Ovary (tissue), 10 donors: ENCODE data around the gene FAM107B. TPM values are rescaled to one million over a fixed set of nuclear protein-coding genes. Genes with fewer than 3 reads are reported as not detected.

ENCODE experiments used
- DNase-seq, 5 donors: peaks; one replicate each; pipeline ENCODE4 v3.0.0-alpha.2; 2019 to 2020
- H3K27ac ChIP-seq, 2 donors: fragments of 200-600 bp; one replicate each; pipeline versions ENCODE4 v1.5.1 to v1.8.0; 2019 to 2022
- H3K27me3 ChIP-seq: fragments of 200-600 bp; one replicate; pipeline ENCODE4 v1.8.0; 2022
- H3K36me3 ChIP-seq: fragments of 200-600 bp; sonication (generic); one replicate; pipeline ENCODE4 v1.5.1; 2019
- H3K4me1 ChIP-seq: one replicate; pipeline ENCODE4 v1.8.1; 2013; ENCODE audit warnings: mild to moderate bottlenecking, moderate library complexity; ENCODE audit not compliant: insufficient read depth
- H3K4me3 ChIP-seq: fragments of 200-600 bp; sonication (generic); one replicate; pipeline ENCODE4 v1.5.1; 2017
- H3K9me3 ChIP-seq, 2 donors: fragments of 200-600 bp in 1 of 2; sonication (generic) in 1 of 2; one replicate each; pipeline versions ENCODE4 v1.5.1 to v1.8.1; 2013 to 2019; ENCODE audit warnings: mild to moderate bottlenecking in 1 of 2, moderate library complexity in 1 of 2
- CTCF ChIP-seq, 3 donors: fragments of 450-650 bp in 2 of 3; fragments of 200-600 bp in 1 of 3; IDR thresholded peaks; one replicate each; pipeline versions ENCODE4 v1.5.1 to v1.8.0; 2016 to 2022; ENCODE audit warnings: antibody characterized with exemption in 3 of 3, mild to moderate bottlenecking in 1 of 3
- EP300 ChIP-seq: sonication (generic); formaldehyde crosslinking; IDR thresholded peaks from one replicate; pipeline ENCODE4 v1.6.1; 2017; ENCODE audit warnings: antibody characterized with exemption
- POLR2A ChIP-seq: fragments of 450-650 bp; IDR thresholded peaks from one replicate; pipeline ENCODE4 v1.6.1; 2017; ENCODE audit warnings: antibody characterized with exemption, mild to moderate bottlenecking, moderate library complexity
- WGBS, 3 donors: extraction: QIAGEN DNeasy Blood & Tissue Kit in 1 of 3; methylation state at CpG; one replicate each; pipeline versions ENCODE4 v1.1.5 to v1.1.7; 2013 to 2017; 5-methylcytosine and 5-hydroxymethylcytosine counted together
- intact Hi-C, 4 donors: fragments of 100-400 bp; cut with DNase I; formaldehyde crosslinking; loops; one replicate each; pipeline versions ENCODE4 v1.11.0 to v1.15.1; 2022 to 2023
- long read RNA-seq, 3 donors: library from polyadenylated mRNA in 2 of 3; unstranded in 2 of 3; transcript quantifications; one replicate each; pipeline ENCODE4 v2.0.0 and lab custom pipeline, GENCODE V29; 2021 to 2026
- polyA plus RNA-seq, 2 donors: library from polyadenylated mRNA; stranded (reverse); fragments of 200-250 nt in 1 of 2; fragments of 350-450 nt in 1 of 2; fragmentation: Illumina TruSeq in 1 of 2; extraction: RNeasy Lipid Tissue Mini Kit (QIAGEN cat#74804) in 1 of 2; gene quantifications; one replicate each; pipeline ENCODE4 v1.2.3, GENCODE V29; 2013 to 2014
- total RNA-seq, 7 donors: library from RNA; depleted of rRNA in 2 of 7; stranded (reverse); fragments of >200 nt in 2 of 7; fragmentation: NEBNext Ultra II Directional in 3 of 7; extraction: Animal tissue kit (Norgen Biotek cat#: 25700) in 3 of 7; gene quantifications; one replicate each; pipeline versions ENCODE4 v1.1.0 to v1.2.4, GENCODE V29; 2016 to 2023
- donor health status: DM: no; HTN: no; CAD: no; lungs with moderate emphysema.
- donor health status: DM: no; HTN: no; CAD: no.
- donor health status: Bipolar disorder and iron deficiency.
- donor health status: DM: yes; HTN: yes; CAD: no.
- donor health status: DM: no; HTN: no; CAD: no.
- donor health status: DM: yes; HTN: yes; CAD: no.

Gene FAM107B
- total RNA-seq (10 to 100 TPM in 6 of 7 donors, 1 to 10 TPM in 1; 6.0 to 19.1 (median 15.0) TPM), polyA plus RNA-seq (10 to 100 TPM; 10.2 to 26.6 TPM)
- long read RNA-seq, donor 1, partial matches to known transcripts: 0 of 3 reads
- long read RNA-seq, donor 1, other reads (novel, unspliced or antisense): 2 of 3 reads
- long read RNA-seq, donor 2, transcript FAM107B-205 (5 exons, 2,374 nt): minor isoform, 5 of 17 reads
- long read RNA-seq, donor 2, transcript FAM107B-211 (4 exons, 2,633 nt): major isoform, 8 of 17 reads
- long read RNA-seq, donor 2, partial matches to known transcripts: 0 of 17 reads
- long read RNA-seq, donor 2, other reads (novel, unspliced or antisense): 0 of 17 reads
- long read RNA-seq, donor 3, partial matches to known transcripts: 0 of 10 reads
- long read RNA-seq, donor 3, other reads (novel, unspliced or antisense): 1 of 10 reads

DNA sequence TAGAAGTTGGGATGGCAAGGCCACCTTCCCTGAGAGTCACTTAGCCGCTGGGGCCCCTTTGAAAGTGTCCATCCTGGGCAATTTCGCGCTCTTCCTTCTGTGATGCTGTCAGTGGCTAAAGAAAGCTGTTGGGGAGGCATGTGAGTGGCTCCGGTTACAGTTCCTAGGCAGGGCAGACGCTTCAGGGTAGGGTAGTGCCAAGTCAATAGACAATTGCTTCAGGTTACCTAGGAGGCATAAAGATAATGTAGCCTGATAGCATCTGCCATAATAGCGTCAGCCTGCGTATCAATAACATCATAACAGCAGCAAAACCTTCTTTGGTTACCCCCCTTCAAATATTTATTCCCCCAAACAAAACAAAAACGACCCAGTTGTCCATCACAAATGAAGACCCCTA lies at the start of gene FAM107B:
TSS of gene FAM107B (minus strand) at position 101 of the 400 bp plus-strand sequence. CDS start 234 bp downstream, outside the sequence.
- WGBS, 3 donors: 89 to 90% (median 90%) methylated on average over 8 of the region's 8 CpGs
- H3K4me3 ChIP-seq: no peak within 1 kb of the TSS
- intact Hi-C loops: no loop called here

GRCh38 chr10:14823966-14824365 lies 49.3 kb upstream of the FAM107B start:
- no peak for DNase-seq
- Histone ChIP-seq H3K4me3 (no peak overlapping the region), H3K36me3 (no peaks in the 10 kb centered on the region), H3K9me3 (no peaks in the 10 kb centered on the region), H3K27ac (no peak overlapping the region), H3K4me1 (no peaks in the 10 kb centered on the region), H3K27me3 (no peaks in the 10 kb centered on the region)
- TF ChIP-seq EP300 (no peak), CTCF (IDR thresholded peaks at IDR 0.05) (no peak), POLR2A (no peak)
- intact Hi-C loops: loop anchor here in 1 of 4 donors (10.0 kb wide), 1 partner anchor 289 kb away; no protein-coding TSS in a partner anchor
- 74 to 89% (median 87%) methylated on average over 3 of the region's 3 CpGs for WGBS, 3 donors

More for the DNA sequence above, at the start of gene FAM107B:
- Histone ChIP-seq H3K9me3 (no peaks in the 10 kb centered on the region), H3K4me1 (no peaks in the 10 kb centered on the region), H3K27me3 (no peaks in the 10 kb centered on the region), H3K36me3 (no peaks in the 10 kb centered on the region), H3K27ac (no peak within 1 kb of the TSS)
- no peak for TF ChIP-seq CTCF (IDR thresholded peaks at IDR 0.05)
- TF ChIP-seq EP300: no peak
- no peak for TF ChIP-seq POLR2A
- no peak for DNase-seq

DNA sequence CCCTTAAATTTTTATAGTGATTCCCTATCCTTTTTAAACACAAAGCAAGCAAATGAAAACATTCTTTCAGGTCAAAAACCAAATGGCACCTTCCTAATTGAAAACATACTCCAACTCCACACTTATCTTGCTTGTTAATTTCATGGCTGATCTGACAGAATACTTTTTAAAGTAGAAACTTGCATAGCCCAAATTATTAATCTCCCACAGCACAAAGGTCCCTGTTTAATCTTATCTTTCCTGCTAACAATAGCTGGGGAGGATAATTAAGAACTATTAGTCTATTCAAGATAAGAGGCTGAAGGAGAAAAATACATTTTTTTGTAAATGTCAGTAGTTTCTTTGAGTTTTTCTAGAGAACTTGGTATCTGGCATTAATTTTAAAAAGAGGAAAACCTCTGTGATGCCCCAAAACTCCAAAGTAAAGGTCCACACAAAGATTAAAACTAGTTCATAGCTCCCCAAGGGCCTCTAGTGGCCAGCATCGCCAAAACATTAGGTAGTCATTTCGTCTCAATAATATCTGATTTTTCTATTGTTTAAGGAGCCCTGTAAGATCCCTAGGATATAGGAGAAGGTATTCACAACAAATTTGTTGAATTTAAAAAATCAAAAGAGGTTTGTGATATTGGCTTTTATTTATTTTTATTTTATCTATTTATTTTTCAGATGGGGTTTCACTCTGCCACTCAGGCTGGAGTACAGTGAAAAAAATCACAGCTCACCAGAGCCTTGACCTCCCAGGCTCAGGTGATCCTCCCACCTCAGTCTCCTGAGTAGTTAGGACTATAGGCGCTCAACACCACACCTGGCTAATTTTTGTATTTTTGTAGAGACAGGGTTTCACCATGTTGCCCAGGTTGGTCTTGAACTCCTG lies 48.4 kb upstream of the FAM107B start:
- no peak for TF ChIP-seq EP300
- no peak for TF ChIP-seq CTCF (IDR thresholded peaks at IDR 0.05)
- no peak for TF ChIP-seq POLR2A
- H3K27ac ChIP-seq: no peak overlapping the region
- intact Hi-C loops: loop anchor here in 1 of 4 donors (10.0 kb wide), 1 partner anchor 288 kb away; no protein-coding TSS in a partner anchor
- no peaks in the 10 kb centered on the region for H3K4me1 ChIP-seq
- WGBS, 3 donors: 24 to 33% (median 31%) methylated on average over 3 of the region's 3 CpGs
- no peak overlapping the region for H3K4me3 ChIP-seq
- DNase-seq: no peak
- no peaks in the 10 kb centered on the region for H3K9me3 ChIP-seq
- H3K27me3 ChIP-seq: no peaks in the 10 kb centered on the region
- H3K36me3 ChIP-seq: no peaks in the 10 kb centered on the region

- Histone ChIP-seq H3K27ac (no peak overlapping the region), H3K4me1 (no peaks in the 10 kb centered on the region), H3K9me3 (no peaks in the 10 kb centered on the region), H3K4me3 (no peak overlapping the region), H3K36me3 (no peaks in the 10 kb centered on the region), H3K27me3 (no peaks in the 10 kb centered on the region)
- intact Hi-C loops: loop anchor here in 1 of 4 donors (10.0 kb wide), 1 partner anchor 287 kb away; no protein-coding TSS in a partner anchor
- no peak for DNase-seq
- no peak for TF ChIP-seq EP300
- TF ChIP-seq CTCF (IDR thresholded peaks at IDR 0.05): no peak
- TF ChIP-seq POLR2A: no peak
- 67 to 90% (median 82%) methylated on average over 6 of the region's 6 CpGs for WGBS, 3 donors
Observed at GRCh38 chr10:14821635-14822375, 47.1 kb upstream of the FAM107B start.
